Progenitor cell of endocrine pancreas (in vitro differentiated cells): ENCODE data around the gene PRAMEF12. TPM values are rescaled to one million over a fixed set of nuclear protein-coding genes. Genes with fewer than 3 reads are reported as not detected.

Experiments used
- DNase-seq: peaks from one replicate; pipeline ENCODE4 v3.0.0; 2021; ENCODE audit warnings: low spot score; ENCODE audit not compliant: unreplicated experiment
- H3K27ac Mint-ChIP-seq: 2 replicates; pipeline ENCODE4 v1.8.0; 2021; ENCODE audit warnings: mild to moderate bottlenecking, moderate library complexity, mixed read lengths
- H3K27me3 Mint-ChIP-seq: 2 replicates; pipeline ENCODE4 v1.8.0; 2021; ENCODE audit warnings: mixed read lengths
- H3K36me3 Mint-ChIP-seq: 2 replicates; pipeline ENCODE4 v1.8.0; 2022; ENCODE audit warnings: mixed read lengths; ENCODE audit not compliant: insufficient read depth
- H3K4me1 Mint-ChIP-seq: 2 replicates; pipeline ENCODE4 v1.8.0; 2021; ENCODE audit warnings: low read depth, mixed read lengths
- H3K4me3 Mint-ChIP-seq: 2 replicates; pipeline ENCODE4 v1.8.0; 2021; ENCODE audit warnings: low read depth, mild to moderate bottlenecking, moderate library complexity, mixed read lengths
- H3K9me3 Mint-ChIP-seq: 2 replicates; pipeline ENCODE4 v1.8.0; 2021; ENCODE audit warnings: low read depth, mixed read lengths
- CTCF ChIP-seq: fragments of 200-600 bp; sonication (generic); IDR thresholded peaks from one replicate; pipeline ENCODE4 v1.5.0; 2021; ENCODE audit warnings: antibody characterized with exemption, mild to moderate bottlenecking; ENCODE audit not compliant: unreplicated experiment
- total RNA-seq: library from RNA; stranded (reverse); gene quantifications from 2 replicates; pipeline ENCODE4 v1.2.1, GENCODE V29; 2021

Gene PRAMEF12
- total RNA-seq, 1 donor from 2014 or later: not detected

- no peak for DNase-seq
- no peaks in the 10 kb centered on the region for H3K36me3 Mint-ChIP-seq
- TF ChIP-seq CTCF: no peak
These were observed 3.5 kb upstream of the PRAMEF12 start for GRCh38 chr1:12769976-12770505.

GRCh38 chr1:12770620-12771019, 2.9 kb upstream of the PRAMEF12 start:
- Mint-ChIP-seq H3K9me3 (no peaks in the 10 kb centered on the region), H3K27me3 (peaks cover 42% of the 10 kb centered on the region), H3K36me3 (no peaks in the 10 kb centered on the region), H3K4me1 (no peaks in the 10 kb centered on the region), H3K4me3 (no peak overlapping the region), H3K27ac (no peak overlapping the region)
- DNase-seq: no peak
- no peak for TF ChIP-seq CTCF

More at GRCh38 chr1:12769976-12770505, 3.5 kb upstream of the PRAMEF12 start:
- H3K4me1 Mint-ChIP-seq: no peaks in the 10 kb centered on the region
- H3K27ac Mint-ChIP-seq: no peak overlapping the region
- no peak overlapping the region for H3K4me3 Mint-ChIP-seq
- no peaks in the 10 kb centered on the region for H3K9me3 Mint-ChIP-seq
- H3K27me3 Mint-ChIP-seq: peaks cover 39% of the 10 kb centered on the region

GRCh38 chr1:12771186-12771585, 2.4 kb upstream of the PRAMEF12 start:
- Mint-ChIP-seq H3K9me3 (no peaks in the 10 kb centered on the region), H3K27me3 (peaks cover 42% of the 10 kb centered on the region), H3K27ac (no peak overlapping the region), H3K36me3 (no peaks in the 10 kb centered on the region), H3K4me1 (no peaks in the 10 kb centered on the region), H3K4me3 (no peak overlapping the region)
- no peak for DNase-seq
- TF ChIP-seq CTCF: no peak

- no peaks in the 10 kb centered on the region for H3K4me1 Mint-ChIP-seq
- no peaks in the 10 kb centered on the region for H3K36me3 Mint-ChIP-seq
- DNase-seq: no peak
- H3K27ac Mint-ChIP-seq: no peak overlapping the region
- no peak overlapping the region for H3K4me3 Mint-ChIP-seq
- TF ChIP-seq CTCF: no peak
- no peaks in the 10 kb centered on the region for H3K9me3 Mint-ChIP-seq
- peaks cover 48% of the 10 kb centered on the region for H3K27me3 Mint-ChIP-seq
These were observed 1.0 kb upstream of the PRAMEF12 start for GRCh38 chr1:12772520-12772919.

GRCh38 chr1:12774801-12775345, 1.3 kb downstream of the PRAMEF12 start:
- H3K27me3 Mint-ChIP-seq: peaks cover 44% of the 10 kb centered on the region

More at GRCh38 chr1:12774801-12775345, 1.3 kb downstream of the PRAMEF12 start:
- DNase-seq: no peak
- Mint-ChIP-seq H3K27ac (no peak overlapping the region), H3K4me1 (no peaks in the 10 kb centered on the region), H3K36me3 (no peaks in the 10 kb centered on the region), H3K4me3 (no peak overlapping the region), H3K9me3 (no peaks in the 10 kb centered on the region)
- TF ChIP-seq CTCF: no peak
